HG03354 (cell line): ENCODE data around the gene CDKL4.
"Not testable (repeated sequence)": the region's sequence is repeated elsewhere in the genome, so short reads cannot be mapped to it uniquely, and the experiment has no call there.

ENCODE experiments used
- ATAC-seq: cut with Tn5 transposase; IDR thresholded peaks from one replicate; pipeline ENCODE4 v1.9.1; 2021; ENCODE audit warnings: mild to moderate bottlenecking; ENCODE audit not compliant: unreplicated experiment, poor library complexity, severe bottlenecking

CDKL4 gene

DNA sequence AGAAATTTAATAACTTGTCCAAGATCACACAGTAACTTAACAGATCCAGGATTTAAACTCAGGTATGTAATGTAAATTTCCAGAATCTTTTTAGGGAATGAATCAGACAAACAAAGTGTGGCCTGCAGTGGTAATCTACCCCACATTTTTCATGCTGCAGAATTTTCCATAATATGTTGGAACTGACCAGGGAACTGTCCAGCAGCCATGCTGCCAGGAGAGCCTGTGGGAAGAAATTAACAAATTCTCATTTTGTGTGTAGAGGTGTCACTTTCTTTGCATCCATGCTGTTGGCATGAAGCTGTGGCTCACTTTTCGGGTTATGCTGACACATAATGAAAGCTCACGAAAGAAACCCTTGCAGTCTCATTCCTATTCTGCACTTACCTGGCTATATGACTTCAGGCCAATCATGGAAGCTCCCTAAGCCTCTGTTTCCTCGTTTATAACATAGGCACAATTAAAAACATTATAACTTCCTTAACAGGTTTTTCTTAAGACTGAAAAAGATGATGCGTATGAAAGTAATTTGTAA, 54.7 kb downstream of the CDKL4 start:
- no peak for ATAC-seq

DNA sequence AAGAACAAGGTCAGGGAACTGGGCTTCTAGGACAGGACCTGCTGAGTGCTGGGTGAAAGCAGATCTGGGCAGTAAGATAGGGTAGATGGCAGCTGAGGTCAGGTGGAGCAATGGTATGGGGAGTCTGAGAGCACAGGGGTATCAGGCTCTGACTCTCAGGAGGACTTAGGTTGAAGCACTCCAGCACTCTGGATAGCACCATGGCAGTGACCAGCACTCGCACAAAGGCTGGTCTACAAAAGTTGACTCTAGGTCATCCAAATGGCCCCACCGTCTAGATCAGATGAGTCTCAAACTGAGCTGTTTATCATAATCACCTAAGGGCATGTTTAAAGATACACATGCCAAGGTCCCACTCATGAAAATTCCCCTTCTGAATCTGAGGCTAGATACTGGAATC, 60.1 kb downstream of the CDKL4 start:
- ATAC-seq: no peak

DNA sequence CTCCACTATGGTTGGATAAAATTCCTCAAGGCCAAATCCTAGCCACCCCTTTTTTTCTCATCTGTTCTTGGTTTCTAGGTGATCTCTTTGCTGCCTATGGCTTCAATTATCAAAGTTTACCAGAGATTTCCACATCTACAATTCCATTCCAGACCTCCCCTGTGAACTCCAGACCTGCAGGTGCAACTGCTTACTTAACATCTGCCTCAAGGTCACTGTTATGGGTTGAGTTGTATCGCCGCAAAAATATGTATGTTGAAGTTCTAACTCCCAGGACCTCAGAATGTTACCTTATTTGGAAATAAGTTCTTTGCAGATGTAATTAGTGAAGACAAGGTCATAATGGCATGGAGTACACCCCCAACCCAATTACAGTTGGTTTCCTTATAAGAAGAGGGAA, 62.5 kb downstream of the CDKL4 start:
- no peak for ATAC-seq

DNA sequence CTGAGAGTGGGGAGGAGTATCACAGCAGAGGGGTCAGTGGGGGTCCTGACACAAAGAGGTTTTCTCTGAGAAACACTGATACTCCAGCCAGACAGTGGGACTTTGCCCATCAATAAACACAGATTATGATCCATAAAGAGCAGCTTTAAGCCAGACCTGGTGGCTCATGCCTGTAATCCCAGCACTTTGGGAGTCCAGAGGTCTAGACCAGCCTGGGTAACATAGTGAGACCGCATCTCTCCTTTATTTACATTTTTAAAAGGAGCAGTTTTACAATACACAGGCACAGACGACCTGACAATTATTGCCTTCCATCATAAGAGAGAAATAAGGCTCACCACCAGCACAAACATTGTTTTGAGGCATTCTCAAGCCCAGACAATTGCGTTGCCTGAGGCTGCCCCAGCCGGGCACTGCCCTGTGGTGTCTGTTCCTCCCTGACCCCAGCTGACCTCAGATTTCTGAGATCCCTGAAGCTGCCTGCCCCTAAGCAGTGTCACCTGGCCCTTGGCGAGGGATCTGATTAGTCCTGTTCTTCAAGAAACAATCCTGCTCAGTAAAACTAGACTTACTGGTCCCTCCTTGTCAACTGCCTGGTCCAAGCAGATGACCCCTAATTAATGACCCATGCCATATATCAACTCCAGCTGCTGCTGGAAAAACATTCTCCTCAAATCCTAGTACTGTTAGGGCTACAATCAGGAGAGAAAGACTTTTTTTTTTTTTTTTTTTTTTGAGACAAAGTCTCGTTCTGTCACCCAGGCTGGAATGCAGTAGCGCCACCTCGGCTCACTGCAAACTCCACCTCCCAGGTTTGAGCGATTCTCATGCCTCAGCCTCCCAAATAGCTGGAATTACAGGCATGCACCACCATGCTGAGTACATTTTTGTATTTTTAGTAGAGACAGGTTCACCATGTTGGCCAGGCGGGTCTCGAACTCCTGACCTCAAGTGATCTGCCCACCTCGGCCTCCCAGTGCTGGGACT, 63.5 kb downstream of the CDKL4 start:
- no peak for ATAC-seq

GRCh38 chr2:39178756-39179155, 65.0 kb downstream of the CDKL4 start:
- ATAC-seq: no peak

DNA sequence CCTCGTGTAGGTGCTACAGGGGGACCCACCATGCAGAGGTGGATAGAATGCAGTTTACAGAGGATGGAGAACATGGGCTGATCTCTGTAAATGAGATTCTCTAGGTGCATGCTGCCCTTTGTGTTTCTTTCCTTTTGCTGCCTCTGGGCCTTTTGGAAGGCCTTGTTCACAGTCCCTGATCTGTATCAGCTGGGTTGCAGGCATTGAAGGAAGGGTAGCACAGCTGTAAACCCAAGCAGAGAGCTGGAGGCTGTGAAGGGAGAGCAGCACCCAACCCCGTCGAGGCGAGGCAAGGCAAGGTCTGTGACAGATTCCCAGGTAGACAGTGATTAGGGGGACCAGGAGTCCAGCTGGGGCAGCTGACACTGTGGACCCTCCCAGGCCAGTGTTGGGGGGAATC, 66.8 kb downstream of the CDKL4 start:
- ATAC-seq: no peak

- ATAC-seq: no peak
These were observed 68.6 kb downstream of the CDKL4 start for GRCh38 chr2:39175026-39175812.

- ATAC-seq: no peak
These were observed 69.7 kb downstream of the CDKL4 start for GRCh38 chr2:39174022-39174421.

DNA sequence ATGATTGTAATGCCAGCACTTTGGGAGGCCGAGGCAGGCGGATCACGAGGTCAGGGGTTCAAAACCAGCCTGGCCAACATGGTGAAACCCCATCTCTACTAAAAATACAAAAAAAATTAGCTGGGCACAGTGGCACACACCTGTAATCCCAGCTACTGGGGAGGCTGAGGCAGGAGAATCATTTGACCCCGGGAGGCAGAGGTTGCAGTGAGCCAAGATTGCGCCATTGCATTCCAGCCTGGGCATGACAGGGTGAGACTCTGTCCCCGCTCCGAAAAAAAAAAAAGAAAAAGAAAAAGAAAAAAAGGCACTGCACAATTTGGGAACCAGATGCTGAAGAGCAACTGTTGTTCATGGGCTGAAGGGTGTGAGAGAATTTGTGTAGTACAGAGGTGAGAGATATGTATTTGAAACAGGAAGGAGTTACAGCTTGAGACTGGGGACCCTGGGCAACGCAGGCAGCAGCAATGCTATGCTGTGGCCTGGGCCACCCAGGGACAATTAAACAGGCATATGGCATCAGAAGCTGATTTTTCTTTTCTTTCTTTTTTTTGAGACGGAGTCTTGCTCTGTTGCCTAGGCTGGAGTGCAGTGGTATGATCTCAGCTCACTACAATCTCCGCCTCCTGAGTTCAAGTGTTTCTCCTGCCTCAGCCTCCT, 71.6 kb downstream of the CDKL4 start:
- ATAC-seq: not testable (repeated sequence)

DNA sequence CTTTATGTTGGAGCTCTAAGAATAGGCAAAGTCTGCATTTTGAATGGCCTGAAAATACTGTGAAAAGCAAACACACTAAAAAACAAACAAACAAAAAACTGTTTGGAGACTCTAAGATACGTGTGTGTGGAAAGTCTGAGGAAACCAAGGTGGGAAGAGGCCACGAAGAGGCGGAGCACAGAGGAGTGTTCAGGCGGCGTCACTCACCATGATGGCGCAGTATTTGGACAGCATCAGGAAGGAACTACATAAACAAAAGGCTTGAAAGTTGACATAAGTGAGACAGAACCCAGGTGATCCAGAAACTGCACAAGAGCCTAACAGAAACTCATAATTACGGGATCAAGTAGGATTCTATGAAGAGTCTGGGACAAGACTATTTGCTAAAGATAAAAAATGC, 72.1 kb downstream of the CDKL4 start:
- ATAC-seq: no peak

GRCh38 chr2:39164089-39164488, 79.7 kb downstream of the CDKL4 start:
- ATAC-seq: no peak

GRCh38 chr2:39160982-39161381, 82.8 kb downstream of the CDKL4 start:
- no peak for ATAC-seq

- ATAC-seq: no peak
These were observed 84.5 kb downstream of the CDKL4 start for GRCh38 chr2:39159283-39159682.

DNA sequence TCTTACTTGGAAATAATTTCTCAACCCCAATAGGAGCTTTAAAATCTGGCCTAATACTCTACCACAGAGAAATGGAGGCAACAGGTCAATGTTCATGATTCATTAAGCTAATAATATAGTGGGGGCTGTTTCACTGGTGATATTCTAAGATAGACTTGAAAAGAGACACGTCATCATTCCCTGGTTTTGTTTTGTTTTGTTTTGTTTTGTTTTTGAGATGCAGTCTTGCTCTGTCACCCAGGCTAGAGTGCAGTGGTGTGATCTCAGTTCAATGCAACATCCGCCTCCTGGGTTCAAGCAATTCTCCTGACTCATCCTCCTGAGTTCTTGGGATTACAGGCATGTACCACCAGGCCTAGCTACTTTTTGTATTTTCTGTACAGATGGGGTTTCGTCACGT, 85.4 kb downstream of the CDKL4 start:
- ATAC-seq: no peak

DNA sequence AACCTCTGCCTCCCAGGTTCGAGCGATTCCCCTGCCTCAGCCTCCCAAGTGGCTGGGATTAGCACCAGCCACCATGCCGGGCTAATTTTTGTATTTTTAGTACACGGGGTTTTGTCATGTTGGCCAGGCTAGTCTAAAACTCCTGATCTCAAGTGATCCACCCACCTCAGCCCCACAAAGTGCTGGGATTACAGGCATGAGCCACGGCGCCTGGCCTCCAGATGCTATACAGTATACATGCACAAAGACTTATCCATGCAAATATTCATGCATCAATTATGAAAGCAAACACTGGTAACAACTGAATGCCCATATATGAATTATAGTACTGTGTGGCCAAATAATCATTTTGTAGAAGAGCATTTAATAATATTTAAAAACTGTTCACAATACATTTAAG, 86.9 kb downstream of the CDKL4 start:
- no peak for ATAC-seq

GRCh38 chr2:39156107-39156506, 87.7 kb downstream of the CDKL4 start:
- no peak for ATAC-seq

GRCh38 chr2:39155573-39155972, 88.2 kb downstream of the CDKL4 start:
- not testable (repeated sequence) for ATAC-seq

DNA sequence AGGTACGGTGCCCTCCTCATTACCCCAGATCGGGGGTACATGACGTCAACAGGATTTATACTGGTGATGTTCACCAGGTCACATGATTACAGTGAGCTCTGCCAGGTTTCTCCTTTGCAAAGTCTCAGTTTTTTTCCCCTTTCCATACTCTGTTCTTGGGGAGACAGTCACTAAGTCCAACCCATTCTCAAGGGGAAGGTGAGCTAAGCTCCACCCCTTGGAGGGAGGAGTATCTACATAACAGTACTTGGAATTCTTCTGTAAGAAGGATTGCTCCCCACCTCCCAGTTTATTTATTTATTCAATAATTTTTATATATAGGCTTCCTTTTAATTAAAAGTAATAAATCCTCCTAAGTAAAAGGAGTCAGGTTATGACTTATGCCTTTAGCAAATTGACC, 88.8 kb downstream of the CDKL4 start:
- ATAC-seq: no peak

DNA sequence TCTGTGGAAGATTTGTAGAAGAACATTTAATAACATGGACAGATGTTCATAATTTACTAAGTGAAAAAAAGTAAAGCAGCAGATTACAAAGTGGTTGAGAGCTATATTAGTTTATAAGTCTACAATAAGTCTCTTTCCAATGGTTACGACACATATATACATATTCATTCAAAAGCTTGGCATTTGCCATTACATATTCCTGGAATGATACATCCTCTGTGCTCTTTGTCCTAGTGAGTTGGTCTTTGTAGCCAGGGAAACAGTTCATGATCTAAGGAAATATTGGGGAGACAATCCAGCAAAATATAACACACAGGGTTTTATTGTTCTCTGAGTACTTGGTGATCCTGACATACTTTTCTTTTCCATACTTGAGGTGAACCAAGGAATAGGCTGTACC, 90.5 kb downstream of the CDKL4 start:
- ATAC-seq: no peak

GRCh38 chr2:39152504-39152903, 91.3 kb downstream of the CDKL4 start:
- ATAC-seq: no peak
